Bronchial epithelial cell (primary cell): Measurements from ENCODE around the gene PUSL1. TPM values are rescaled to one million over a fixed set of nuclear protein-coding genes. Genes with fewer than 3 reads are reported as not detected.
"Not testable (repeated sequence)": the region's sequence is repeated elsewhere in the genome, so short reads cannot be mapped to it uniquely, and the experiment has no call there.

ENCODE experiments used
- DNase-seq: peaks from one replicate; pipeline ENCODE4 v3.0.0-alpha.2; 2010; ENCODE audit warnings: low read depth
- FAIRE-seq: peaks from 2 replicates; lab custom pipeline; 2011; peaks lifted over from hg19 to GRCh38; lab: Jason Lieb, UNC
- H3K27me3 ChIP-seq: 2 replicates; pipeline ENCODE4 v1.5.1; 2011; ENCODE audit warnings: low read length; ENCODE audit not compliant: control insufficient read depth, insufficient read depth
- H3K36me3 ChIP-seq: 2 replicates; pipeline ENCODE4 v1.5.1; 2011; ENCODE audit warnings: low read length; ENCODE audit not compliant: control insufficient read depth, insufficient read depth
- H3K4me3 ChIP-seq: 2 replicates; pipeline ENCODE4 v1.5.1; 2011; ENCODE audit warnings: mild to moderate bottlenecking, low read depth, low read length, control low read depth
- CTCF ChIP-seq: IDR thresholded peaks from 2 replicates; pipeline ENCODE4 v1.5.1; 2011; ENCODE audit warnings: mild to moderate bottlenecking, moderate library complexity, low read length, control low read depth, inconsistent platforms; ENCODE audit not compliant: insufficient read depth, severe bottlenecking
- total RNA-seq: library from RNA; depleted of rRNA; stranded (reverse); fragments of >200 nt; gene quantifications from 2 replicates; pipeline ENCODE4 v1.2.1, GENCODE V29; 2014

Gene PUSL1
- total RNA-seq, 1 donor from 2014 or later = 20.8 TPM

DNA sequence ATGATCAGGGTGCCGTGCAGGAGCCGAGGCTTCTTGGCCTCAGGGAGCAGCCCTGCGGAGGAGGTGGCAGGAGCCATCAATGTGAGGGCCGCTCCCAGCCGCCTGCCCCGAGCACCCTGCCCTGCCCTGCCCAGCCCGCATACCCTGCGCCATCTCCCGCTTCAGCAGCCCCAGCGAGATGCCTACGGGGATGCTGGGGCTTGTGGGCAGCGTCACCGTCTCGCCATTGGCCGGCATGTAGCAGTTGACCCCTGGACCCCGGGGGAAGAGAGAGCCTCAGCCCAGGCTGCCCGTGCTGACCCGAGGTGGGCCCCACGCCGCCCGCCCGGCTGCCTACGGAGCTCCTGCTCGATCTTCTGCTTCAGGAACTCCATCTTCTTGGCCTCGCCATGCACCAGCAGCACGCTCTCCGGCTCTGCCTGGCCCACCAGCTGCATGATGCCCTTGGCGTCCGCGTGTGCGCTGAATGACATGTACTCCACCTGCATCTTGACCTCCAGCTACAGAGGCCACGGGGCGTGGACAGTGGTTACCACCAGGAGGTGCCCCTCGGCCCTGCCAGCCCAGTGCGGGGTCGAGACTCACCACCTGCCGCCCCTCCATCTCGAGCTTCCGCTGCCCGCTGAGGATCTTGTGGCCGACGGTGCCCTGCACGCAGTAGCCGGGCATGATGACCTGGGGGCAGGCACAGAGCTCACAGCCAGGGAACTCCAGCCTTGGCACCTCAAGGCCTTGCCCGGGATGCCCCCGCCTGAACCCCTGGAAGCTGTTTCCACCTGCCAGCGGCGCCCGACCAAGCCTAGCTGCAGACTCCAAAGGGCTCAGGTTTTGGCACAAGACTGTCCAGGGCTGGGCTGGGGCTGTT lies 4.3 kb downstream of the PUSL1 start:
- TF ChIP-seq CTCF = no peak
- no peak for FAIRE-seq

GRCh38 chr1:1313500-1314236 lies 5.3 kb downstream of the PUSL1 start:
- TF ChIP-seq CTCF = no peak
- peaks cover 34% of the 10 kb centered on the region for H3K36me3 ChIP-seq
- FAIRE-seq (no peak), DNase-seq (no peak)
- no peak overlapping the region for H3K4me3 ChIP-seq
- H3K27me3 ChIP-seq = no peaks in the 10 kb centered on the region

More for the DNA sequence above, 4.3 kb downstream of the PUSL1 start:
- Histone ChIP-seq H3K36me3 (peaks cover 34% of the 10 kb centered on the region), H3K4me3 (no peak overlapping the region), H3K27me3 (no peaks in the 10 kb centered on the region)
- DNase-seq = no peak

DNA sequence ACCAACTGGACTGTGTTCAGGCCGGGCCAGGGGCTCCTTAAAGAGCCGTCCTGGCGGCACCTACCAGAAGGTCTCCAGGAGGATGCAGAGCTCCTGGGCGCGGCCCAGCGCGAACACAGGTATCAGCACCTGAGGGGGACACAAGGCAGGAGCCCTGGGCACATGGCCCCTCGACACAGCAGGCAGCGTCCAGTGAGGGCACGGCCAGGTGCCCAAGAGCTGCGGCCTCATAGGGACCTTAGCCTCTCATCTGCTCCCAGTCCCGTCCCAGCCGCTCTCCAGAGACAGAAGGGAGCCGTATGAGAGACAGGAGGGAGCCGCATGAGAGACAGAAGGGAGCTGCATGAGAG lies 5.8 kb downstream of the PUSL1 start:
- DNase-seq = no peak
- no peak for TF ChIP-seq CTCF
- no peak for FAIRE-seq
- H3K4me3 ChIP-seq = no peak overlapping the region
- H3K27me3 ChIP-seq = no peaks in the 10 kb centered on the region
- peaks cover 35% of the 10 kb centered on the region for H3K36me3 ChIP-seq

GRCh38 chr1:1314678-1315335 lies 6.4 kb downstream of the PUSL1 start:
- Histone ChIP-seq H3K4me3 (no peak overlapping the region), H3K27me3 (no peaks in the 10 kb centered on the region), H3K36me3 (peaks cover 39% of the 10 kb centered on the region)
- DNase-seq = no peak
- FAIRE-seq = no peak
- TF ChIP-seq CTCF = no peak

DNA sequence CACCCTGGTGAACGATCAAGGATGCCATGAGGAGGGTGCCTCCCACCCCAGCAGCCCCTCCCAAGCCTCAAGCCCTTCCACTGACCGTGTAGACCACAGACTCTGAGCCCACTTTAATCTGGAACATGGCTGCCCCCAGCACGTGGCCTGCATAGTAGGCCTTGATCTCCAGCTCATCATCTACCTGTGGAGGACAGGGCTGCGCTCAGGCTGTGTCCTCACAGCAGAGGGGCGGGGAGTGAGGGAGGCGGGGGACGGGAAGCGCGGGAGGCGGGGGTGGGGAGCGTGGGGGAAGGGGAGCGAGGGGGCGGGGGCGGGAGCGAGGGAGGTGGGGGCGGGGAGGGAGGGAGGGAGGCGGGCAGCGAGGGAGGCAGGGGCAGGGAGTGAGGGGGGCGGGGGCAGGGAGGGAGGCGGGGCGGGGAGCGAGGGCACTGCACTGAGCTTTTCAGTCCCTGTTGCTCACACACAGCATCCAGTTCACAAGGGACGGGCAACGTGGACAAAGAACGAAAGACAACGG lies 7.1 kb downstream of the PUSL1 start:
- DNase-seq (no peak), FAIRE-seq (no peak)
- Histone ChIP-seq H3K27me3 (no peaks in the 10 kb centered on the region), H3K4me3 (no peak overlapping the region), H3K36me3 (peaks cover 41% of the 10 kb centered on the region)
- TF ChIP-seq CTCF = no peak

DNA sequence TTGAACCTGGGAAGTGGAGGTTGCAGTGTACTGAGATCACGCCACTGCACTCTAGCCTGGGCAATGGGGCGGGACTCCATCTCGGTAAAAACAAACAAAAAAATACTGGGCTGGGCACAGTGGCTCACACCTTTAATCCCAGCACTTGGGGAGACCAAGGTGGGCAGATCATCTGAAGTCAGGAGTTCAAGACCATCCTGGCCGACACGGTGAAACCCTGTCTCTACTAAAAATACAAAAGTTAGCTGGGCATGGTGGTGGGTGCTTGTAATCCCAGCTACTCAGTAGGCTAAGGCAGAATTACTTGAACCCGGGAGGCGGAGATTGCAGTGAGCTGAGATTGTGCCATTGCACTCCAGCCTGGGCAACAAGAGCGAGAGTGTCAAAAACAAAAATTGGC lies 7.8 kb downstream of the PUSL1 start:
- DNase-seq, H3K27me3 ChIP-seq, H3K4me3 ChIP-seq, FAIRE-seq: not testable (repeated sequence)
- peaks cover 37% of the 10 kb centered on the region for H3K36me3 ChIP-seq
